Activated CD4-positive, alpha-beta memory T cell treated with anti-CD3 and anti-CD28 coated beads for 36 hours (primary cell): ENCODE results near the gene TEDC1. TPM values are rescaled to one million over a fixed set of nuclear protein-coding genes. Genes with fewer than 3 reads are reported as not detected.
A peak's percentile ranks its signal among the peaks of the same experiment; 100 is the strongest.

ENCODE experiments used
- CTCF ChIA-PET: fragments of 350-600 bp; sonication (Branson Sonifier 250); formaldehyde crosslinking; loops from one replicate; lab custom pipeline; 2021; ENCODE audit warnings: antibody characterized with exemption, inconsistent platforms; lab: Charles Lee
- POLR2A ChIA-PET: fragments of 350-600 bp; sonication (Branson Sonifier 250); formaldehyde crosslinking; loops from one replicate; lab custom pipeline; 2021; ENCODE audit warnings: antibody characterized with exemption; lab: Charles Lee
- DNase-seq: peaks from one replicate; pipeline ENCODE4 v3.0.0-alpha.2; 2020
- H3K27ac Mint-ChIP-seq: one replicate; pipeline ENCODE4 v1.8.0; 2021; ENCODE audit warnings: mixed read lengths
- H3K27me3 Mint-ChIP-seq: one replicate; pipeline ENCODE4 v1.8.0; 2021; ENCODE audit warnings: mixed read lengths
- H3K36me3 Mint-ChIP-seq: one replicate; pipeline ENCODE4 v1.8.0; 2021; ENCODE audit warnings: mixed read lengths
- H3K4me1 Mint-ChIP-seq: one replicate; pipeline ENCODE4 v1.8.0; 2021; ENCODE audit warnings: low read depth, mixed read lengths
- H3K4me3 Mint-ChIP-seq: one replicate; pipeline ENCODE4 v1.8.0; 2021; ENCODE audit warnings: mild to moderate bottlenecking, mixed read lengths
- H3K9me3 Mint-ChIP-seq: one replicate; pipeline ENCODE4 v1.8.0; 2021; ENCODE audit warnings: mixed read lengths
- intact Hi-C: fragments of 100-400 bp; cut with micrococcal nuclease; formaldehyde crosslinking; loops from one replicate; pipeline ENCODE4 v1.15.1; 2023
- total RNA-seq, 2 experiments: library from RNA; stranded (reverse); gene quantifications; one replicate each; pipeline ENCODE4 v1.2.3, GENCODE V29; 2021

The TEDC1 gene
- total RNA-seq, 2 experiments from 2014 or later: 40.2 to 44.8 TPM

- H3K9me3 Mint-ChIP-seq: no peaks in the 10 kb centered on the region
- intact Hi-C loops: loop anchor here (10.0 kb wide), 1 partner anchor 53 kb away; the partner anchor contains the start of gene CRIP2
- POLR2A ChIA-PET: interaction anchor here (1.2 kb wide), 1 partner anchor 38 kb away, joined by 4 read pairs; no protein-coding TSS in a partner anchor
Observed at GRCh38 chr14:105527381-105527825, 36.4 kb downstream of the TEDC1 start.

GRCh38 chr14:105527826-105528585, 37.0 kb downstream of the TEDC1 start:
- Mint-ChIP-seq H3K27ac (peak overlapping the region; percentile 42), H3K9me3 (no peaks in the 10 kb centered on the region), H3K4me1 (peaks cover 20% of the 10 kb centered on the region), H3K27me3 (peaks cover 2% of the 10 kb centered on the region), H3K36me3 (no peaks in the 10 kb centered on the region), H3K4me3 (peak overlapping the region; percentile 75)
- intact Hi-C loops: loop anchor here (2.0 to 10.0 kb wide), 2 partner anchors 53 to 157 kb away; partner anchors contain the start of gene CRIP2
- DNase-seq: peak; percentile 86
- CTCF ChIA-PET: interaction anchor here (0.6 to 2.1 kb wide), 13 partner anchors 10 to 157 kb away, joined by 3 to 26 read pairs (median 5); partner anchors contain the start of gene MTA1
- POLR2A ChIA-PET: interaction anchor here (0.7 to 1.3 kb wide), 3 partner anchors 36 to 47 kb away, joined by 4 to 6 read pairs (median 4); no protein-coding TSS in a partner anchor

More at GRCh38 chr14:105527381-105527825, 36.4 kb downstream of the TEDC1 start:
- Mint-ChIP-seq H3K36me3 (no peaks in the 10 kb centered on the region), H3K4me1 (peaks cover 20% of the 10 kb centered on the region), H3K4me3 (peak overlapping the region; percentile 75), H3K27me3 (peaks cover 2% of the 10 kb centered on the region), H3K27ac (peak overlapping the region; percentile 42)
- DNase-seq: no peak
- CTCF ChIA-PET: no interaction called here

GRCh38 chr14:105528586-105529318, 37.7 kb downstream of the TEDC1 start:
- peak; percentile 59 for DNase-seq
- no peaks in the 10 kb centered on the region for H3K36me3 Mint-ChIP-seq
- ChIA-PET CTCF (interaction anchor here (0.7 to 2.1 kb wide), 12 partner anchors 9 to 158 kb away, joined by 3 to 26 read pairs (median 5); partner anchors contain the start of gene MTA1), POLR2A (interaction anchor here (0.6 to 1.3 kb wide), 5 partner anchors 37 to 158 kb away, joined by 3 to 6 read pairs (median 4); no protein-coding TSS in a partner anchor)
- peak overlapping the region; percentile 79 for H3K4me3 Mint-ChIP-seq
- intact Hi-C loops: loop anchor here (1.0 to 10.0 kb wide), 3 partner anchors 37 to 158 kb away; partner anchors contain the start of genes CRIP2 and TEDC1
- H3K9me3 Mint-ChIP-seq: no peaks in the 10 kb centered on the region
- peaks cover 20% of the 10 kb centered on the region for H3K4me1 Mint-ChIP-seq
- peak overlapping the region; percentile 86 for H3K27ac Mint-ChIP-seq
- peaks cover 2% of the 10 kb centered on the region for H3K27me3 Mint-ChIP-seq

GRCh38 chr14:105529319-105529568, 38.2 kb downstream of the TEDC1 start:
- Mint-ChIP-seq H3K4me3 (peak overlapping the region; percentile 79), H3K4me1 (peaks cover 20% of the 10 kb centered on the region), H3K27me3 (peaks cover 2% of the 10 kb centered on the region), H3K27ac (peak overlapping the region; percentile 86), H3K36me3 (no peaks in the 10 kb centered on the region), H3K9me3 (no peaks in the 10 kb centered on the region)
- ChIA-PET POLR2A (interaction anchor here (1.0 kb wide), 1 partner anchor 39 kb away, joined by 4 read pairs; no protein-coding TSS in a partner anchor), CTCF (interaction anchor here (1.6 to 2.1 kb wide), 5 partner anchors 9 to 158 kb away, joined by 5 to 26 read pairs (median 16); no protein-coding TSS in a partner anchor)
- no peak for DNase-seq
- intact Hi-C loops: loop anchor here (1.0 to 10.0 kb wide), 3 partner anchors 38 to 158 kb away; partner anchors contain the start of genes CRIP2 and TEDC1

DNA sequence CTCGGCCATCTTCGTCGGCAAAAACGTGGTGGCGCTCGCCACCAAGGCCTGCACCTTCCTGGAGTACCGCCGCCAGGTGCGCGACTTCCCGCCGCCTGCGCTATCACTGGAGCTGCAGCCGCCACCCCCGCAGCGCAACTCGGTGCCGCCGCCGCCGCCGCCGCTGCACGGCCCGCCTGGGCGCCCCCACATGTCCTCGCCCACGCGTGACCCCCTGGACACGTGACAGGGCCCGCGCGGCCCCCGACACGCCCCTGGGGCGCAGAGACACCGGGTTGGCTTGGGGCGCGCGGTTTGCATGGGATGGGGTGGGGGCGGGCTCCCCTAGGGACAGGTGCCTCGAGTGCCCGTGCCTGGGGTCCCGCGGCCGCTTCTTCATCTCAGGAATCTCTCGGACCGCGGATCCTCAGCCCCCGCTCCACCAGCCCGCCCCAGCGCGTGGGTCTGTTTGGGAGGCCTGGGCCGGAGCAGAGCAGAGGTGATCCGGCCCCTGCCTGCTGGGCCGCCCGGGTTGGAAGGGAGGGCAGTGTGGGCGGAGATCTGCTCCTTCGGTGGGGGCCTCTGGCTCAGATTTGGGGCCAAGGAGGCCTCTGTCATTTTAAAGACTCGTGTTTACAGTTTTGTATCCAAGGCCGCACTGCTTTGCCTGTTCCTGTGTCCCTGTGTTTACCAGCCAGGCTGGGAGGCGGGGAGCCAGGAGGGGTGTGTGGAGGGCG, 38.7 kb downstream of the TEDC1 start:
- Mint-ChIP-seq H3K4me1 (peaks cover 20% of the 10 kb centered on the region), H3K27ac (peak overlapping the region; percentile 86), H3K36me3 (no peaks in the 10 kb centered on the region), H3K9me3 (no peaks in the 10 kb centered on the region), H3K27me3 (peaks cover 2% of the 10 kb centered on the region), H3K4me3 (peak overlapping the region; percentile 79)
- ChIA-PET POLR2A (interaction anchor here (1.0 kb wide), 1 partner anchor 40 kb away, joined by 4 read pairs; no protein-coding TSS in a partner anchor), CTCF (interaction anchor here (1.6 to 2.1 kb wide), 5 partner anchors 8 to 159 kb away, joined by 5 to 26 read pairs (median 16); no protein-coding TSS in a partner anchor)
- DNase-seq: peak; percentile 63
- intact Hi-C loops: loop anchor here (1.0 to 10.0 kb wide), 3 partner anchors 38 to 159 kb away; partner anchors contain the start of genes CRIP2 and TEDC1

- Mint-ChIP-seq H3K27me3 (peaks cover 2% of the 10 kb centered on the region), H3K36me3 (no peaks in the 10 kb centered on the region), H3K4me1 (peaks cover 20% of the 10 kb centered on the region), H3K4me3 (peak overlapping the region; percentile 74), H3K27ac (peak overlapping the region; percentile 73), H3K9me3 (no peaks in the 10 kb centered on the region)
- ChIA-PET POLR2A (no interaction called here), CTCF (interaction anchor here (0.8 to 3.4 kb wide), 2 partner anchors 50 to 158 kb away, joined by 3 to 11 read pairs; no protein-coding TSS in a partner anchor)
- DNase-seq: no peak
- intact Hi-C loops: no loop called here
Observed at GRCh38 chr14:105530285-105531087, 39.4 kb downstream of the TEDC1 start.

DNA sequence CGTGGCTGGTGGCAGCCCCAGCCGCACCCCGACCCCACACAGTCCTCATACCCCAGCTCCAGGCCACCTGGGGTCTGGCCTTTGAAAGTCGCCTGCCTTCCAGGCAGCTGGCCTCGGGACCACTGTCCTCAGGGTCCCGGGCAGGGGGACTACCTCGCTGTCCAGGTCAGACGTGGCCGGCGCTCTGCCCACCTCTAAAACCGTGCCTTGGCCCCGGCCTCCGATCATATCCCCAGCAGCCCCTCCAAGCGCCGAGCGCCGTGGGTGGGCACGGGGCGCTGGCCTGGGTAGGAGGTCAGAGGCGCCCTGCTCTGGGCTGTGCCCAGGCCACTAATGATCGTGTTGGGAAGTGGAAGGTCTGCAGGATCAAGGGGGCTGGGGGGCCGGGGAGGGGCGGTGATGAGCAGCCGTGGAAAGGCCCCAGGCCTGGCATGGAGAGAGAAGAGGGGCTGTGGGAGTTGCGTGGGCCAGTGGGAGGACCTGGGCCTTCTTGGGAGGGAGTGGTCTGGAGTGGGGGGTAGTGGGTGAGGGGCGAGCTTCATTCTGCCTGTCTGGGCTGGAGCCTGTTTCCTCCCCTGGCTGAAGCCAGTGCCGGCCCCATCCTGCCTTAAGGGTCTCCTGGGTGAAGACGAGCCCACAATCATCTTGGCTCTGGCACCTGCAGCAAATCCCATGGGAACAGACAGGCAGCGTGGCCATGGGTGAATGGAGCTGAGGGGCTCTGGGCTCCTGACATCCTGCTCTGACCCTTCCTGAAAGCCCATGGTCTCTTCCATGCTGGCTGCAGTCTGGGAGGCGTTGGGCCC, 40.2 kb downstream of the TEDC1 start:
- H3K36me3 Mint-ChIP-seq: no peaks in the 10 kb centered on the region
- H3K27ac Mint-ChIP-seq: no peak overlapping the region
- no peak for DNase-seq
- H3K4me3 Mint-ChIP-seq: no peak overlapping the region
- intact Hi-C loops: no loop called here
- peaks cover 20% of the 10 kb centered on the region for H3K4me1 Mint-ChIP-seq
- H3K9me3 Mint-ChIP-seq: no peaks in the 10 kb centered on the region
- ChIA-PET CTCF (interaction anchor here (0.8 to 3.4 kb wide), 3 partner anchors 11 to 159 kb away, joined by 3 to 11 read pairs (median 3); no protein-coding TSS in a partner anchor), POLR2A (no interaction called here)
- H3K27me3 Mint-ChIP-seq: no peaks in the 10 kb centered on the region

- CTCF ChIA-PET: interaction anchor here (1.5 to 3.4 kb wide), 3 partner anchors 10 to 158 kb away, joined by 3 to 11 read pairs (median 3); no protein-coding TSS in a partner anchor
- H3K36me3 Mint-ChIP-seq: no peaks in the 10 kb centered on the region
Observed at GRCh38 chr14:105531894-105532623, 41.0 kb downstream of the TEDC1 start.

DNA sequence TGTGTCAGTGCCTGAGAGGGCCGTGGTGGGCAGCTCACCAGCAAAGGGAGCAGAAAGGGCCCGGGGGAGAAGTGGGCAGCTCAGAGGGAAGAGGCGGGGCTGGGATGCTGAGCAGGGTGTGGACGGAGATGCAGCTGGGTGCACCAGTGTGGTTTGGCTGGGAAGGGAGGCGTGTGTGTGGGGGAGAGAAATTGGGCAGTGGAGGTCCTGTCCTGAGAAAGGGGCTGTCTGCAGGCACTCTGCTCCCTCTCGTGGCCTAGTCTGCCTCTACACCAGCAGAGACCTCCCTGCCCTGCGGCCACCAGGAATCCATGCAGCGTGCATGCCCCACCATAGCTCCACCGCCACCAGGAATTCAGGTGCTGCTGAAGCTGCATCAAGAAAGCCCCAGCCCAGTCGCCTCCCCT, 41.7 kb downstream of the TEDC1 start:
- CTCF ChIA-PET: interaction anchor here (1.5 to 3.4 kb wide), 4 partner anchors 10 to 162 kb away, joined by 3 to 11 read pairs (median 4); no protein-coding TSS in a partner anchor
- Mint-ChIP-seq H3K4me3 (no peak overlapping the region), H3K27ac (no peak overlapping the region), H3K4me1 (peaks cover 13% of the 10 kb centered on the region), H3K9me3 (no peaks in the 10 kb centered on the region), H3K27me3 (no peaks in the 10 kb centered on the region), H3K36me3 (no peaks in the 10 kb centered on the region)
- DNase-seq: peak; percentile 23
- POLR2A ChIA-PET: no interaction called here
- intact Hi-C loops: no loop called here

More at GRCh38 chr14:105531894-105532623, 41.0 kb downstream of the TEDC1 start:
- intact Hi-C loops: no loop called here
- POLR2A ChIA-PET: no interaction called here
- DNase-seq: no peak
- H3K27ac Mint-ChIP-seq: no peak overlapping the region
- no peaks in the 10 kb centered on the region for H3K27me3 Mint-ChIP-seq
- H3K4me3 Mint-ChIP-seq: no peak overlapping the region
- peaks cover 19% of the 10 kb centered on the region for H3K4me1 Mint-ChIP-seq
- no peaks in the 10 kb centered on the region for H3K9me3 Mint-ChIP-seq
